Posterior vena cava (tissue), 2 donors: ENCODE data around the gene COPRS. TPM values are rescaled to one million over a fixed set of nuclear protein-coding genes. Genes with fewer than 3 reads are reported as not detected.
A peak's percentile ranks its signal among the peaks of the same experiment; 100 is the strongest.
"Not testable (repeated sequence)": the region's sequence is repeated elsewhere in the genome, so short reads cannot be mapped to it uniquely, and the experiment has no call there.

Experiments
- DNase-seq: peaks from one replicate; pipeline ENCODE4 v3.0.0-alpha.2; 2020; ENCODE audit warnings: low spot score
- intact Hi-C, 2 donors: fragments of 100-400 bp; cut with DNase I; formaldehyde crosslinking; loops; one replicate each; pipeline versions ENCODE4 v1.14.1 to v1.14.2; 2022 to 2023
- total RNA-seq, 2 donors: library from RNA; stranded (reverse); fragmentation: NEBNext Ultra II Directional; extraction: Animal tissue kit (Norgen Biotek cat#: 25700); gene quantifications; one replicate each; pipeline ENCODE4 v1.2.1, GENCODE V29; 2021
- donor health status: DM: yes; HTN: yes; CAD: no.
- donor health status: DM: yes; HTN: yes; CAD: no.

COPRS gene
- total RNA-seq, 2 donors from 2014 or later = 41.0 to 54.8 TPM

DNA sequence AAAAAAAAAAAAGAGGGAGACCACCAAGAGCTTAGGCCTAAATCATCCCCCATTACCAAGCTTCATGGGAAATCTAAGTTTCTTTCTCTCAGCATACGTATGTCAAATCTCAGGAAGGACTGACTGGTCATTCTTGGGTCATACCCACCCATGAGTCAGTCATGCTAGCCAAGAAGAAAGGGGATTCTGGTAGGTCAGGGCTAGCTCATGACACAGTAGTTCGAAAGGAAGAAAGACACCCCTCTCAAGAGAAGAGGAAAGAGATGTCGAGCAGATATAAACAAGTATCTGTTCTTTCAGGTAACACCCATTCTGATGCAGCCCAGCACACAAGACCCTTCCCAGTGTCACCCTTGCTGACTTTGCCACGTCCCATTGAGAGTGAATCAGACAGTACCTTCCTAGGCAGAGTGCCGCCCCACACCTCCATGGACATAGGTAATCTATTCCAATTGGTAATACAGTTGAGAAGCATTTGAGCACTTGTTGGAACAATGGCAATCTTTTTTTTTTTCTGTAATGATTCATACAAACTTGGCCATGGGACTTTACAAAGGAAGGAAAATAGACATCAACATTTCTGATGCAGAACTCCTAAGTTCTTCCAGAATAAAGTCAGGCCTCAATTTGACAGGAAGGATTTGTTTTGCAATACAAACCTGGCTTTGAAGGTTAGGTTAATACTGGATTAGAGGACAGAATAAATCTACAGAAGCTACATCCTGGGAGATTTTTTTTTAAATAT lies 38.2 kb downstream of the COPRS start:
- peak; percentile 14 for DNase-seq
- intact Hi-C loops = no loop called here

DNA sequence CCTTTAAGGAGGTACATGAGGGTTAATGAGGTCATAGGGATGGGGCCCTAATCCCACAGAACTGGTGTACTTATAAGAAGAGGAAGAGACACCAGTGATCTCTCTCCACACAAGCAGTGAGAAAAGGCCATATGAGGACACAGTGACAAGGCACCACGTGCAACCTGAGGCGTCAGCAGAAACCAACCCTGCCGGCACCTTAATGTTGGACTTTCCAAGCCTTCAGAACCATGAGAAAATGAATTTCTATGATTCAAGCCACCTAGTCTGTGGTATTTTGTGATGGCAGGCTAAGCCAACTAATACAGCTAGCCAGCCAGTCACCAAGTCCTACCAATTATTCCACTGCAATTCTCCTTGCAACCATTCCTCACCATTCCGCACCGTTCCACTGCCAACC lies 39.5 kb downstream of the COPRS start:
- DNase-seq = peak; percentile 29
- intact Hi-C loops = no loop called here

DNA sequence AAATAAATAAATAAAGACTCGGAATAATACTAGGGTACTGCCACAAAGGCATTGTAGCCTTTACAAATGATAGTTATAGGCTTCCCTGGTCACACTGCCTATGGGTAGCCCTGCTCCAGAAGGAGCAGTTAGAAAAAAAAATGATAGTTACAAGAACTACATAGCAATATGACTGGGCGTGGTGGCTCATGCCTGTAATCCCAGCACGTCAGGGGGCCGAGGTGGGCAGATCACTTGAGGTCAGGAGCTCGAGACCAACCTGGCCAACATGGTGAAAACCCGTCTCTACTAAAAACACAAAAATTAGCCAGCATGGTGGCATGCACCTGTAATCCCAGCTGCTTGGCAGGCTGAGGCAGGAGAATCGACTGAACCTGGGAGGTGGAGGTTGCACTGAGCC lies 40.2 kb downstream of the COPRS start:
- intact Hi-C loops = not testable (repeated sequence)
- DNase-seq = peak; percentile 28

DNA sequence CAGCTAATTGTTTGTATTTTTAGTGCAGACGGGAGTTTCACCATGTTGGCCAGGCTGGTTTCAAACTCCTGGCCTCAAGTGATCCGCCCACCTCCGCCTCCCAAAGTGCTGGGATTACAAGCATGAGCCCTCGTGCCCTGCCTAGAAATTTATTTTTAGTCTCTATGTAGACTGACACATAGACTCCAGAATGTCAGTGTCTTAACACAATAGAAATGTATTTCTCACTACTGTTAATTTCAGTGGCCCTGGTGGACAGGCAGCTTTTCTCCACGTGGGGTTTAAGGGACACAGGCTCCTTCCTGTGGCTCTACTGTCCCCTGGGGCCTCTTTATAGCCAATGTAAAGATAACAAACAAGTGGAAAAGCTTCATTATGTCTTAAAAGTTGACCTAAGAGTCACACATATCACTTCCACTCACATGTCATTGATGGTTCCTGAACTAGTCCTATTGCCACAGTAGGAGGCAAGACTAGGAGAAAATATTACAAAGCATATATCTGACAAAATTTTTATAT lies 43.8 kb downstream of the COPRS start:
- intact Hi-C loops = no loop called here
- no peak for DNase-seq

DNA sequence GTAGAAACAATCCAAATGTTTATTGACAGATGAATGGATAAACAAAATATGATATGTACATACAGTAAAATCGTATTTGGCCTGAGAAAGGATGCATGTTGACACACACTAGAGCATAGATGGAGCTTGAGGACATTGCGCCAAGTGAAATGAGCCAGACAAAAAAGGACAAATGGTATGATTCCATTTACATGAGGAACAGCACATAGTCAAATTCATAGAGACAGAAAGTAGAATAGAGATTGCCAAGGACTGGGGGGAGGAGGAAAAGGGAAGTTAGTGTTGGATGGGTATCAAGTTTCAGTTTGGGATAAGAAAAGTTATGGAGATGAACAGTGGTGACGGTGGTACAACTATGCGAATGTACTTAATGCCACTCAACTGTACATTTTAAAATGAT lies 47.9 kb downstream of the COPRS start:
- DNase-seq = no peak
- intact Hi-C loops = no loop called here

DNA sequence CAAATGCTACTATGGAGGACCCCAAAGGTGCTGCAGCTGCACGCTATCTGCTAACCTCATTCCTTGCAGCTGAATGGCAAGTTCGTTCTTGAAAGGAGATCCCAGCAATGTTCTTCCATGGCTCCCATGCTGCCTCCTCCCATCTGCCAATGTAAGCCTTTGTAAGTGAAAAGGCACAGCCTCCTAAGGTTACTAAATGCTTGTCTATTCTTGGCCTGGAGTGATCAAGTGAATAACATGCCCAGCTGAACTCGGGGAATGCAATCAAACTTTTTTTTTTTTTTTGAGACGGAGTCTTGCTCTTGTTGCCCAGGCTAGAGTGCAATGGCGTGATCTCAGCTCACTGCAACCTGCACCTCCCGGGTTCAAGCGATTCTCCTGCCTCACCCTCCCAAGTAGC lies 49.2 kb downstream of the COPRS start:
- peak; percentile 18 for DNase-seq
- intact Hi-C loops = not testable (repeated sequence)

DNA sequence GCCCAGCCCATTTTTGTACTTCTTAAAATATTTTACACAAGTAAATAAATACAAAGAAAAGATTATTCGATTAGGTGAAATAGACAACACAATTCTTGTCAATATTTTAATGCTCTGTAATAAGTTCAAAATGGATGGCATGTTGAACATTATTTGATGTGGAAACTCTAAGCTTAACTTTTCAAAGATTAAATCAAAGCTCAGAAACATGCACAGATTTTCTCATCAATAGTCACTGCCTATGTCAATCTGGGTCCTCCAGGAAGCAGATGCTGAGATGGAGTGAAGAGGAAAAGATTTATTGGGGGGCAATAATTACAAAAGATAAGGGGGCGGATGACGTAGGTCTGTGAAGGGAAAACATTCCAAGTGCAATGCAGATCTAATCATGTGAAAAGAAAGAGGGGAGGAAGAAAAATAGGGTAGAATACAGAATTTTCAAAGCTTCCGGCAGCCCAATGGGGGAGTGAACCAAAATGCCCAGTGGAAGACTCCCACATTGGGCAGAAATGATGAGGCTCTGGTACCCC lies 50.5 kb downstream of the COPRS start:
- DNase-seq = no peak
- intact Hi-C loops = no loop called here

DNA sequence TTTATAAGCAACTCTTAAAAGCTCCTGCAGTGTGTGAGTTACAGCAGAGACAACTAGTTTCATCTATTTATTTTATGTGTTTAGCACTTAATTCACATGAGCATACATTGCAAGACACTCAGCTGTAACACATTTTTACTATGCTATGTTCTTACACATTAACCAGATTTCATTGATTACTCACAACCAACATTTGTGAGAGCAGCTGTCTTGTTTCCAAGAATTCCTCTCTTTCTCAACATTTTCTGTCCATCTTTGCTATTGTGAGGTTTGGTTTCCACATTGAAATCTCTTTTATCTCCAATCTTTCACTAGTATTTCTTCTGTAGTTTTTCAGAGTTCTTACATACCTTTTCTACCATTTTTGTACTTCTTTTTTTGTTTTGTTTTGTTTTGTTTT lies 51.2 kb downstream of the COPRS start:
- intact Hi-C loops = no loop called here
- no peak for DNase-seq

DNA sequence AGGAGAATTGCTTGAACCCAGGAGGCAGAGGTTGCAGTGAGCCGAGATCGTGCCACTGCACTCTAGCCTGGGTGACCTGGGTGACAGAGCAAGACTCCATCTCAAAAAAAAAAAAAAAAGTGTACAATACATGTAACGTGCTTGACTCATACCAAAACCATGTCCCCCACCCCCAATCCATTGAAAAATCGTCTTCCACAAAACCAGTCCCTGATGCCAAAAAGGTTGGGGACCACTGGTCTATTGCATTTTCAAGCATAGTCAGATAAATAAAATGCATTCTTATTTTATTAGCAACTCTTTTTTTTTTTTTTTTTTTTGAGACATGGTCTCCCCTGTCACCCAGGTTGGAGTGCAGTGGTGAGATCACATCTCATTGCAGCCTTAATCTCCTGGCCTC lies 52.1 kb downstream of the COPRS start:
- no peak for DNase-seq
- intact Hi-C loops = no loop called here

DNA sequence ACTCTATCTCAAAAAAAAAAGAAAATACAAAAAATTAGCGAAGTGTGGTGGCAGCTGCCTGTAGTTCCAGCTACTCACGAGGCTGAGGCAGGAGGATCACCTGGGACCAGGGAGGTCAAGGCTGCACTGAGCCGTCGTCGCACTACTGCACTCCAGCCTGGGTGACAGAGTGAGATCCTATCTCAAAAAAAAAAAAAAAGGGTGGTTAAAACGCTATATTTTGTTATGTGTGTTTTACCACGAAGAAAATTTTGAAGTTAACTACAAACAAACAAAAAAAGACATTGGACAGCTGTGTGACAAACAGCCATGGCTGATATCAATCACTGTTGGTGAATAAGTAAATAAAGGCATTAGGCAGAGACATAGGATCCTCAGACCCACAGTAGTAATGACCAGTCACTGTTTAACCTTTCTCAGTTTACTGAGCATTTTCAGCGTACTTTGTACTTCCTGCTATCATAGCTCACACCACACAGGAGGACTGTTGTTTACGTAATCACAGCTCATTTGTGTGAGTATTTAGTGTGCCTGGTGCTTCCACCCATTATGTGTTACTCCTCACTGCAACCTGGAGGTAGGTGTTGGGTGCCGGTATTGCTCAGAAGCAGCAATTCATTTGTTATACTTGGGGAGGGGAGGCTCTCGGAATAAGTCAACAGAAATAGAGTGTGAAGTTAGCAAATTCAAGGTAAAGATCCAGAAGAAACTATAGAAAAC lies 55.4 kb downstream of the COPRS start:
- no peak for DNase-seq
- intact Hi-C loops = no loop called here

DNA sequence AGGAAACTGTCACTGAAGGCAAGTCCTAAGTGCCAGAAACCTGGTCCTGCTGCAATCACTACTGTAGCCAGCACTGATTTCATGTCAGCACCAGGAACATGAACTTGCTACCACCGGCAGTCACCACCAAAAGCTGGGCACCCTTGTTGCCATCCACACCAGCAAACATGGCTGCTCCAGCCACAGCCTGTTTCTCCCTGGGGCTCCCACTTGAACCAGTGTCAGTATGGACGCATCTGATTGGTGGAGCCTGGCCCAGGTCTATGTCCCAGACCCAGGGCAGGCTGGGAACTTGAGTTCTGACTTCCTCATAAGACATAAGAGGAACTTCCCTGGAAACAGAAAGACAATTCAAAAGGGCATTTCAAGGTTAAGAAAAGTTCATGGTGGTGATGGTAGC lies 56.5 kb downstream of the COPRS start:
- DNase-seq = peak; percentile 76
- intact Hi-C loops = no loop called here

Other genes starting within 250 kb of the COPRS start
- 10 to 100 TPM; 41.0 to 51.4 TPM for gene UTP6, start 42.5 kb upstream of the COPRS start, total RNA-seq
- 10 to 100 TPM; 18.0 to 22.7 TPM for gene SUZ12, start 77.8 kb upstream of the COPRS start, total RNA-seq
- 10 to 100 TPM in 1 of 2 donors, 1 to 10 TPM in 1; 9.2 to 15.9 TPM for gene LRRC37B, start 148.1 kb upstream of the COPRS start, total RNA-seq